A549 (cell line): Measurements from ENCODE around the gene RAB1B. TPM values are rescaled to one million over a fixed set of nuclear protein-coding genes. Genes with fewer than 3 reads are reported as not detected.

Experiments used
- ATAC-seq, 2 experiments: fragments of 200-7000 bp in 1 of 2; fragments of >200 bp in 1 of 2; cut with Nextera tagmentation in 1 of 2; cut with Tn5 transposase in 1 of 2; 3 replicates each; pipeline versions ENCODE4 v1.8.0 to v1.9.1; 2018 to 2020; ENCODE audit warnings: mild to moderate bottlenecking in 1 of 2, moderate library complexity in 1 of 2
- CTCF ChIA-PET: fragments of 300-600 bp; sonication (Branson Sonifier 250); formaldehyde crosslinking; extraction: SDS; loops from one replicate; lab custom pipeline; 2021; ENCODE audit warnings: antibody characterized with exemption, inconsistent platforms; lab: Yijun Ruan, JAX
- POLR2A ChIA-PET: fragments of 350-600 bp; formaldehyde crosslinking; extraction: SDS; loops from one replicate; lab custom pipeline; 2021; ENCODE audit warnings: antibody characterized with exemption, inconsistent platforms; lab: Yijun Ruan, JAX
- DNase-seq, 2 experiments: peaks; one replicate each; pipeline versions ENCODE4 v3.0.0 to v3.0.0-alpha.2; 2011 to 2016; ENCODE audit warnings: low read depth in 1 of 2, low spot score in 1 of 2
- FAIRE-seq: peaks from 2 replicates; lab custom pipeline; 2011; peaks lifted over from hg19 to GRCh38; lab: Jason Lieb, UNC
- H3K27ac ChIP-seq, 2 experiments: fragments of >200 bp; sonication (Bioruptor Twin); formaldehyde crosslinking; 3 replicates each; pipeline ENCODE4 v1.5.1; 2016 to 2017
- H3K4me1 ChIP-seq: fragments of >200 bp; sonication (Bioruptor Twin); formaldehyde crosslinking; 3 replicates; pipeline ENCODE4 v1.6.1; 2016
- H3K4me2 ChIP-seq: fragments of >200 bp; sonication (Bioruptor Twin); formaldehyde crosslinking; 3 replicates; pipeline ENCODE4 v1.6.1; 2016
- H3K4me3 ChIP-seq: fragments of >200 bp; sonication (Bioruptor Twin); formaldehyde crosslinking; 3 replicates; pipeline ENCODE4 v1.5.1; 2016
- H3K9me3 ChIP-seq: fragments of >200 bp; sonication (Bioruptor Twin); formaldehyde crosslinking; 3 replicates; pipeline ENCODE4 v1.6.1; 2016
- ATOH8 ChIP-seq: fragments of 250-450 bp; sonication (Bioruptor Pico); IDR thresholded peaks from 2 replicates; pipeline ENCODE4 v1.5.0; 2020; ENCODE audit warnings: low read depth, mild to moderate bottlenecking, moderate library complexity
- CHD4 ChIP-seq: fragments of 200-600 bp; sonication (generic); IDR thresholded peaks from 2 replicates; pipeline ENCODE4 v1.6.1; 2016; ENCODE audit warnings: antibody characterized with exemption, mild to moderate bottlenecking, borderline replicate concordance
- E2F6 ChIP-seq: IDR thresholded peaks from 2 replicates; pipeline ENCODE4 v1.6.1; 2012; ENCODE audit warnings: low read depth, borderline replicate concordance
- ELK1 ChIP-seq: fragments of 150-350 bp; IDR thresholded peaks from 2 replicates; pipeline ENCODE4 v1.6.1; 2014; ENCODE audit warnings: low read depth, mild to moderate bottlenecking, low read length
- FOSB ChIP-seq: fragments of 250-450 bp; sonication (Bioruptor Pico); IDR thresholded peaks from 2 replicates; pipeline ENCODE4 v1.5.0; 2020; ENCODE audit warnings: mild to moderate bottlenecking, moderate library complexity
- FOSL2 ChIP-seq, 2 experiments: fragments of 450-650 bp in 1 of 2; fragments of >200 bp in 1 of 2; sonication (Bioruptor Twin) in 1 of 2; formaldehyde crosslinking; IDR thresholded peaks; 2 replicates each; pipeline versions ENCODE4 v1.5.0 to v1.6.1; 2016 to 2020; ENCODE audit warnings: mild to moderate bottlenecking in 1 of 2, moderate library complexity in 1 of 2
- GATA3 ChIP-seq: IDR thresholded peaks from 2 replicates; pipeline ENCODE4 v1.6.1; 2012; ENCODE audit warnings: borderline replicate concordance
- HES2 ChIP-seq: fragments of >200 bp; sonication (Bioruptor Twin); formaldehyde crosslinking; IDR thresholded peaks from 2 replicates; pipeline ENCODE4 v1.6.1; 2016
- HOXB13 ChIP-seq: fragments of 250-450 bp; sonication (Bioruptor Pico); IDR thresholded peaks from 2 replicates; pipeline ENCODE4 v1.5.0; 2020; ENCODE audit warnings: low read depth, mild to moderate bottlenecking, moderate library complexity
- JUN ChIP-seq, 2 experiments: fragments of >200 bp; sonication (Bioruptor Twin); formaldehyde crosslinking; IDR thresholded peaks; 2 replicates in 1 of 2; 3 replicates in 1 of 2; pipeline ENCODE4 v1.6.1; 2016 to 2017
- KDM1A ChIP-seq: fragments of 200-600 bp; sonication (generic); IDR thresholded peaks from 2 replicates; pipeline ENCODE4 v1.6.1; 2016; ENCODE audit warnings: low read depth, mild to moderate bottlenecking
- KDM5A ChIP-seq: fragments of 200-600 bp; sonication (generic); IDR thresholded peaks from 2 replicates; pipeline ENCODE4 v1.6.1; 2016; ENCODE audit warnings: antibody characterized with exemption, mild to moderate bottlenecking
- MAX ChIP-seq: IDR thresholded peaks from 2 replicates; pipeline ENCODE4 v1.6.1; 2012
- MYC ChIP-seq: IDR thresholded peaks from 2 replicates; pipeline ENCODE4 v1.6.1; 2012; ENCODE audit warnings: mild to moderate bottlenecking, inconsistent platforms, low read length, improper control_type of control experiment, borderline replicate concordance
- PBX3 ChIP-seq: IDR thresholded peaks from 2 replicates; pipeline ENCODE4 v1.6.1; 2012
- POLR2A ChIP-seq: IDR thresholded peaks from 2 replicates; pipeline ENCODE4 v1.6.1; 2012; ENCODE audit warnings: mild to moderate bottlenecking, low read length
- POLR2AphosphoS2 ChIP-seq: conservative IDR thresholded peaks from 2 replicates; pipeline ENCODE4 v1.6.1; 2012; ENCODE audit warnings: low read length, improper control_type of control experiment, inconsistent platforms
- REST ChIP-seq: fragments of 200-600 bp; sonication (generic); IDR thresholded peaks from 2 replicates; pipeline ENCODE4 v1.6.1; 2016; ENCODE audit warnings: antibody characterized with exemption, mild to moderate bottlenecking, moderate library complexity
- SREBF2 ChIP-seq: fragments of 450-650 bp; IDR thresholded peaks from 2 replicates; pipeline ENCODE4 v1.6.1; 2014; ENCODE audit warnings: mild to moderate bottlenecking, moderate library complexity
- USF2 ChIP-seq: fragments of 450-650 bp; IDR thresholded peaks from 2 replicates; pipeline ENCODE4 v1.6.1; 2014; ENCODE audit warnings: antibody characterized with exemption
- ZC3H11A ChIP-seq: fragments of 450-650 bp; IDR thresholded peaks from 2 replicates; pipeline ENCODE4 v1.6.1; 2014; ENCODE audit warnings: antibody characterized with exemption, mild to moderate bottlenecking
- ZSCAN20 ChIP-seq: fragments of 250-450 bp; sonication (Bioruptor Pico); IDR thresholded peaks from 2 replicates; pipeline ENCODE4 v1.8.0; 2022; ENCODE audit warnings: mild to moderate bottlenecking, moderate library complexity
- WGBS: methylation state at CpG from one replicate; pipeline ENCODE4 v1.1.6; 2017; ENCODE audit errors: missing lambda C conversion rate; 5-methylcytosine and 5-hydroxymethylcytosine counted together
- polyA minus RNA-seq: library from RNA; depleted of rRNA, polyadenylated mRNA; stranded (reverse); fragments of >200 nt; gene quantifications from 2 replicates; pipeline ENCODE4 v1.2.3, GENCODE V29; 2011; rRNA and poly(A)+ RNA removed
- polyA plus RNA-seq, 4 experiments: library from polyadenylated mRNA; depleted of rRNA in 3 of 4; stranded (reverse); fragments of >200 nt; fragmentation: RNase III in 1 of 4; extraction: RNeasy Plus Mini Kit Qiagen cat#74134 plus additional on column Dnase treatment in 1 of 4; gene quantifications; 2 replicates in 3 of 4; 3 replicates in 1 of 4; pipeline ENCODE4 v1.2.3, GENCODE V29; 2011 to 2017

Gene RAB1B
- polyA plus RNA-seq (2011; rRNA removed) (87.8 and 104 TPM in 2 replicates), polyA plus RNA-seq (2017; fragmentation: RNase III; extraction: RNeasy Plus Mini Kit Qiagen cat#74134 plus additional on column Dnase treatment) (141 to 149 TPM (median 147 TPM) in 3 replicates), polyA minus RNA-seq (147 and 157 TPM in 2 replicates)
- 156 and 206 TPM in 2 replicates for polyA plus RNA-seq (2012; cell fraction: cytosol; rRNA removed)
- polyA plus RNA-seq (2012; cell fraction: nucleus; rRNA removed): 141 and 147 TPM in 2 replicates

GRCh38 chr11:66268244-66268951 is at the start of gene RAB1B:
RAB1B (plus strand) TSS chr11:66268639; CDS start chr11:66268680, 41 bp downstream.
- ChIA-PET CTCF (interaction anchor here (0.7 to 2.8 kb wide), 3 partner anchors 8 to 46 kb away, joined by 4 to 13 read pairs (median 5); no protein-coding TSS in a partner anchor), POLR2A (interaction anchor here (0.6 to 1.6 kb wide), 4 partner anchors 9 to 21 kb away, joined by 3 to 6 read pairs (median 5); partner anchors contain the start of genes CNIH2 and YIF1A)

More at GRCh38 chr11:66268244-66268951, at the start of gene RAB1B:
- Histone ChIP-seq H3K9me3 (no peaks in the 10 kb centered on the region), H3K27ac (peak within 1 kb of the TSS; percentile 91 to 97), H3K4me2 (peak within 1 kb of the TSS; percentile 94), H3K4me1 (peaks cover 19% of the 10 kb centered on the region), H3K4me3 (peak within 1 kb of the TSS; percentile 93)
- DNase-seq (peak; percentile 94 to 99), FAIRE-seq (peak; percentile 72), ATAC-seq (peak; percentile 67 to 88)
- TF ChIP-seq CHD4 (no peak), JUN (IDR thresholded peaks at IDR 0.05) (peak in 1 of 2 experiments; percentile 93), ZC3H11A (no peak), PBX3 (peak; percentile 49; the same call in 1 of the 2 replicates), HOXB13 (no peak), GATA3 (no peak), POLR2A (peak; percentile 9; the same call in 1 of the 2 replicates), E2F6 (no peak), KDM1A (no peak), ZSCAN20 (CRISPR knock-in tag) (no peak), POLR2AphosphoS2 (no peak), SREBF2 (no peak), REST (no peak), ELK1 (no peak), MAX (0 out of 2 replicates have a peak, but pooled peaks have one; percentile 22), KDM5A (no peak), ATOH8 (CRISPR knock-in tag) (no peak), USF2 (no peak), FOSL2 (IDR thresholded peaks at IDR 0.05) (no peak), FOSL2 (CRISPR knock-in tag; IDR thresholded peaks at IDR 0.05) (no peak), MYC (no peak), HES2 (no peak), FOSB (CRISPR knock-in tag) (no peak)
- 1% methylated on average over 31 of the region's 64 CpGs for WGBS
